NCI-H460 (cell line): Measurements from ENCODE around the gene ACR. TPM values are rescaled to one million over a fixed set of nuclear protein-coding genes. Genes with fewer than 3 reads are reported as not detected.
A peak's percentile ranks its signal among the peaks of the same experiment; 100 is the strongest.
"Not testable (repeated sequence)": the region's sequence is repeated elsewhere in the genome, so short reads cannot be mapped to it uniquely, and the experiment has no call there.

ENCODE experiments used
- DNase-seq: peaks from one replicate; pipeline ENCODE4 v3.0.0-alpha.2; 2016; ENCODE audit warnings: low read depth; ENCODE audit errors: extremely low read depth
- small RNA-seq, 2 experiments: library from RNA; depleted of rRNA; stranded (forward); fragments of <200 nt; gene quantifications; one replicate each; pipeline ENCODE3, GENCODE V24; 2014
- total RNA-seq: library from RNA; depleted of rRNA; stranded (reverse); fragments of >200 nt; shearing (Covaris generic); gene quantifications from 2 replicates; pipeline ENCODE4 v1.2.3, GENCODE V29; 2014; rRNA removed

The ACR gene
- total RNA-seq, 1 experiment from 2014 or later, result not detected

DNA sequence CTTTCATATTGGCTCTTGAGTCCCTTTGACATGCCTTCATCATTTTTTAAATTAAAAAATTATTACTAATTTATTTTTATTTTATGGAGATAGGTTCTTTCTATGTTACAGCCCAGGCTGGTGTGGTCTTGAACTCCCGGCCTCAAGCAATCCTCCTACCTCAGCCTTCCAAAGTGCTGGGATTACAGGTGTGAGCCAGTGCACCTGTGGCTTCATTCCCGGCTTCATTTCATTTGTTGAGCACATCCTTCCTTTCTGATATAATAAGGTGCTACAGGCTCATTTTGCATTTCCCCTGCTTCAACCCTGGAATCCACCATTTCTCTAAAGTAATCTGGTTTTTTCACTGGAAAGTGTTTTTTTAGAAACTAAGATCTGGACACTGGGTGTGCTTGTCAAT is 23.8 kb downstream of the ACR start:
- not testable (repeated sequence) for DNase-seq

- DNase-seq, result not testable (repeated sequence)
Measured at GRCh38 chr22:50764288-50764687, 26.3 kb downstream of the ACR start.

GRCh38 chr22:50775132-50775531 is 37.1 kb downstream of the ACR start:
- peak; percentile 36 for DNase-seq

DNA sequence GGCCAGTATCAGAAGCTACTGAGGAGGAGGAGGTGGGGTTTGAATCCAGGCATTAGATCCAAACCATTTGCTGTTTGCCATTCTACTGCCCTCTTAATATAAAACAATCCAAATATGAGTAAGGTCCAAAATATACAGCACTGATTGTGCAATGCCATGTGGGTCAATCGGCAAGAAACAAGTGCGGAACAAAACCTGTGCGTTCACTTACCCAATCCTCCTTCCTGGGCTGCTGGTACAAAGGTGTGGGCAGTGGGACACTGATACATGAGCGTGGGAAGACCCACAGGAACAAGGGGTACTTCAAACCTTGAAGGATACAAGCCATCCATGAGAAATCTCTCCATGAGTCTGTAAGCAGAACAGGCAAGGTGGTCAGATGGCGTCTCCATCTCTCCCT is 39.6 kb downstream of the ACR start:
- DNase-seq, result not testable (repeated sequence)

GRCh38 chr22:50780244-50780643 is 42.2 kb downstream of the ACR start:
- DNase-seq, result not testable (repeated sequence)

DNA sequence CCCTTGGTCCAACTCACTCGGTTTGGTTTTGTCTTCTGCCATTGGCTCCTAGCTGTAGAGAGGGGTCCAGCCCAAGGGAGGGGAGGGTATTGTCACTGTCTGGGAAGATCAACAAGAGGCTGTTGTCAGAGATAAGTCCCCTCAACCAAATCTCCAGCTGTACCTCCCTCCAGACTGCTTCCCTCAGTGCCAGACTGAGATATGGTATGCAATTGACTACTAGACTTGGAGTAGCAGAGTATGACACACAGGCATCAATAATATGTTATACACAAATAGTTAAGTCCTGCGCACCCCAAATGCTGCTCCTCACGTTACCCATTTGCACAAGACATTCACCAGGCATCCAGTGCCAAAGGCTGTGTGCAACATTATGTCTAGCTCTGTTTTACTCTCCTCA is 44.2 kb downstream of the ACR start:
- not testable (repeated sequence) for DNase-seq

- DNase-seq, result peak; percentile 71
Measured at GRCh38 chr22:50783033-50783879, 45.3 kb downstream of the ACR start, which contains the start of gene RABL2B. TSS of gene RABL2B (minus strand) at chr22:50783636. CDS start at chr22:50782294, 1,342 bp downstream.

DNA sequence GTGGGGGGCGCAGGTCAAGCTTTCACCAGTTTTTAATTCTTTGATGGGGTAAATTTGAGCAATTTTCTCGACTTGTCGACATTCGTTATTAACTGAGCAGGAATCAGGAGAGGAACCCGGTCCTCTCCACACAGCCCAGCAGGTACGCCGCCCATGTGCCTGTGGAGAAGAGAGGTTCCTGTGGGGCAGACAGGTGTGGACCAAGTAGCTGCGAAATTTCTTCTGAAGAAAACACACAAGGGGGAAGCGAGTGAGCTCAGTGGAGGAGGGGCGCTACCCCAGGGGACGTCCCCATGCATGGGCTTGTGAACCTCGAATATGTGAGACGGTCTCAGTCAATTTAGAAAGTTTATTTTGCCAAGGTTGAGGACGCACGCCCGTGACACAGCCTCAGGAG is 45.9 kb downstream of the ACR start:
- not testable (repeated sequence) for DNase-seq

- not testable (repeated sequence) for DNase-seq
Measured at GRCh38 chr22:50785289-50785688, 47.3 kb downstream of the ACR start.

- DNase-seq, result not testable (repeated sequence)
Measured at GRCh38 chr22:50786936-50787335, 48.9 kb downstream of the ACR start.

Small RNA genes within 50 kb of the gene (small RNA-seq; reads per million reads assigned to genes)
- 0 reads per million in 2 experiments for gene RNU6-409P

Other genes with a start within 250 kb of the ACR start
- gene LMF2, start 230.5 kb upstream of the ACR start, total RNA-seq, result 17.0 and 21.1 TPM in 2 replicates
- 28.6 and 38.0 TPM in 2 replicates for gene NCAPH2, start 230.0 kb upstream of the ACR start, total RNA-seq
- 3.0 and 4.0 TPM in 2 replicates for gene SCO2, start 212.6 kb upstream of the ACR start, total RNA-seq
- 25.8 and 27.3 TPM in 2 replicates for gene TYMP, start 208.2 kb upstream of the ACR start, total RNA-seq
- gene KLHDC7B, start 192.3 kb upstream of the ACR start, total RNA-seq, result 1.6 and 2.1 TPM in 2 replicates
- 0.50 TPM in 1 of 2 replicates, not detected in the other for gene SYCE3, start 175.3 kb upstream of the ACR start, total RNA-seq
- 9.6 and 9.8 TPM in 2 replicates for gene CPT1B, start 159.8 kb upstream of the ACR start, total RNA-seq
- gene CHKB, start 155.4 kb upstream of the ACR start, total RNA-seq, result 16.1 and 21.0 TPM in 2 replicates
- gene MAPK8IP2, start 137.4 kb upstream of the ACR start, total RNA-seq, result 0.06 and 0.15 TPM in 2 replicates
- gene ARSA, start 110.1 kb upstream of the ACR start, total RNA-seq, result 14.0 and 14.5 TPM in 2 replicates
- gene SHANK3, start 65.4 kb upstream of the ACR start, total RNA-seq, result 0.98 and 1.2 TPM in 2 replicates
- gene RABL2B, start 45.4 kb downstream of the ACR start, total RNA-seq, result 14.7 and 17.4 TPM in 2 replicates